ENCODE data around the gene ZNF41.

The ZNF41 gene

DNA sequence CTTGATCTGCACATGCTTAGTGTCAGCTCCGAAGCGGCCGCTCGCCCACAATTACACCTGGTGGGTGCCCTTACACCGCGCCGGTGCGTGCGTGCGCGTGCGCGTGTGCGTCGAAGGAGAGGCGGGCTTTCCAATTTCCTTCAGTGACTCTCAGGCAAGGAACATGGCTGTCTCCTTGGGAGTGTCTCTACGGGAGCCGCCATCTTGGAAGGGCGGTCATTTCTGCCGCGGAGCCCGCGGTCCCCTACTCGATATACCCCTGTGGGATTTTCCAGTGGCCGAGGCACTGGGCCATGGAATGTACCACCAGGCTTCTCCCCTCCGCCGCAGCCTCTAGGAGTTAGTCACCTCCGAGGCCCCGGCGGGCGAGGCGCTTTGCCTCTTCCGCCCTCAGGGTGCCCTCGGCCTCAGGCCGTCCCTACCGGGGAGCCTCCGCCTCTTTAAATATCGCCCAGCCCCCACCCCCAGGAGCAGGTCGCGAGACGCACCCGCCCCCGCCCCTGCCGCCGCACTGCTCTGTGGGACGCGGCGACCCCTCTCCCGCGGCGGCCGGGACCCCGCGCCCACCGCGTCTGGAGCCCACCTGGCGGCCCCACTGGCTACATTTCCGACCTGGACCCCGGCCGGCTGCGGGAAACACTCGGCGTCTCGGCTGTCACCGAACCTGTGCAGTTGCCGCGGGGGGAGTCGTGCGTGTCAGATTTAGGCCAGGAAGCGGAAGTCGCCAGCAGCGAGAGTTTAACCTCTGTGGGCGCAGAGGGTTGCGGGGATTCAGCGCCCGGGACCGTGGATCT, at the start of gene ZNF41:
ZNF41 (minus strand) TSS at position 711 of the 794 bp plus-strand sequence. CDS start 15,741 bp downstream, outside the sequence.
- DNase-seq (ENCODE audit: low read depth, low spot score) = peak; percentile 82
- peak within 1 kb of the TSS; percentile 62 for H3K4me3 ChIP-seq (ENCODE audit: low read depth, low read length)
- in situ Hi-C loops (cut with HindIII; ENCODE audit: low sequenced_read_pairs) = no loop called here
- no peak for TF ChIP-seq CTCF (IDR thresholded peaks at IDR 0.05; ENCODE audit: low read depth, low read length)

DNA sequence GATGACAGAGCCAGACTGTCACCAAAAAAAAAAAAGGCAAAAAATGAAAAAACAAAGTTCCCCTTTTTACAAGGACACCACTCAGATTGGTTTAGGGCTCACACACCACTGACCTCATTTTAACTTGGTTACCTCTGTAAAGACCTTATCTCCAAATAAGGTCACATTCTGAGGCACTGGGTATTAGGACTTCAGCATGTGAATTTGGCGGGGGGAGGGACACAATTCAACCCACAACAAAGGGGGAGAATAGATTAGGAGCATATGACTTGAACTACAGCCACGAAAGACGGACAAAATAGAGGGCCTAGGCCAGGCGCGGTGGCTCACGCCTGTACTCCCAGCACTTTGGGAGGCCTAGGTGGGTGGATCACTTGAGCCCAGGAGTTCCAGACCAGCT, 47.0 kb upstream of the ZNF41 start:
- H3K4me3 ChIP-seq (ENCODE audit: low read depth, low read length) = no peak overlapping the region
- no peak for TF ChIP-seq CTCF (IDR thresholded peaks at IDR 0.05; ENCODE audit: low read depth, low read length)
- DNase-seq (ENCODE audit: low read depth, low spot score) = no peak

GRCh38 chrX:47529548-47529947, 46.5 kb upstream of the ZNF41 start:
- in situ Hi-C loops (cut with HindIII; ENCODE audit: low sequenced_read_pairs) = no loop called here
- no peak for TF ChIP-seq CTCF (IDR thresholded peaks at IDR 0.05; ENCODE audit: low read depth, low read length)
- H3K4me3 ChIP-seq (ENCODE audit: low read depth, low read length) = no peak overlapping the region
- DNase-seq (ENCODE audit: low read depth, low spot score) = no peak

More for the DNA sequence above, 47.0 kb upstream of the ZNF41 start:
- in situ Hi-C loops (cut with HindIII; ENCODE audit: low sequenced_read_pairs) = no loop called here

DNA sequence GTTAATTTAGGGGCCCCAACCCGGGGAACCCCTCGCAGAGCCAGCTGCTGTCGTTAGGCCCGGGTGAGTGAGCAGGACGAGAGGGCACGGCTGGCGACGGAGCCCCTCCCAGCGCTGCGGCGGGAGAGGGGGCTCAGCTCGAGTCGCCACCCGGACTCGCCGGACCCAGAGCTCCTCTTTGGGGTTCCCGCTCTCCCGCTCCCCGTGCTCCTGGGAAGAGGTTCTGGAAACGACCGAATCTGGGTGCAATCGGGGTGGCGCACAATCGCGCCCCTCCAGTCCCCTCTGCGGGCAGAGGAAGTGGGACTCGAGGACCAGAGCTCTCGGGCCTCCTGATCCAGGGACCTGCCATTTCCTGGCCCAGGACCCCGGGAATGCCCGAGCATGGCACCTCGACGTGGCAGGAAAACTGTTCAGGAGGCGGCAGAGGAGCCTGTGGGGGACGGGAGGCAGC, 40.7 kb upstream of the ZNF41 start:
- in situ Hi-C loops (cut with HindIII; ENCODE audit: low sequenced_read_pairs) = no loop called here
- H3K4me3 ChIP-seq (ENCODE audit: low read depth, low read length) = peak overlapping the region; percentile 52
- TF ChIP-seq CTCF (IDR thresholded peaks at IDR 0.05; ENCODE audit: low read depth, low read length) = no peak
- DNase-seq (ENCODE audit: low read depth, low spot score) = no peak

DNA sequence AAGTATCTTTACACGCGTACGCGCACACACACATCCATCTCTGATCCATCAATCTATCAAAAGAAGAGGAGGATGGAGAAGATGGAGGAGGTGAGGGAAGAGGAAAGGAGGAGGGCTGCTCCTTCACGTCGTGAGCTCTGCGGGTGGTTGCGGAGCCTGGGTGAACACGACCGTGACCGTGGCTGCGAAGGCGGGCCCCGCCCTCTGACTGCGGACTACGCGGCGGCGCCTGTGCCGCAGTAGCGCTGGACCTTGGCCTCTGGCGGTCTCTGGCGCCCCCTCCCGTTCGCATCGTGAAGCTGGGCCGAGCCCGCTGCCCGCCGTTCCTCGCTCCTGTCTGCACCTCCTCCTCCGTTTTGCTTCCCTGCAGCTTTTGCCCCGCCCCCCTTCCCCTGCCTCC, 40.3 kb upstream of the ZNF41 start:
- peak; percentile 66 for TF ChIP-seq CTCF (IDR thresholded peaks at IDR 0.05; ENCODE audit: low read depth, low read length)
- peak; percentile 62 for DNase-seq (ENCODE audit: low read depth, low spot score)
- in situ Hi-C loops (cut with HindIII; ENCODE audit: low sequenced_read_pairs) = no loop called here
- H3K4me3 ChIP-seq (ENCODE audit: low read depth, low read length) = peak overlapping the region; percentile 52

DNA sequence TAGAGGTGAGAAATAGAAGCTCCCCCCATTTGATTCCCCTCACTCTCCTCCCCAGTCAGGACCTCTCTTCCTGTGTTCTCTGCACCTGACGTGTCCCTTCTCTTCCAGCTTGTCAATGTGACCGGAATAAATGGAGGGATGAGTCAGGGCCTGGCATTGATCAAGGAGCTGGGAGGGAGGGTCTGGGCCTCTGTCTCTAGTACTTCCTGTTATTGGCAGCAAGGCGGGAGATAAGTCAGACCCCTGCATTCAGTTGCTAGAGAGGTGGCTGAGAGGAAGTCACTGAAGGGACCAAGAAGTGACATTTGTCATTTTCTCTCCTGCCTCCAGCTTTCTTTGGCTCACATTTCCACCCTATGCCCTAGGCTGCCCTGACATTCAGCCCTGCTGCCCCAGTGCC, 35.1 kb upstream of the ZNF41 start:
- DNase-seq (ENCODE audit: low read depth, low spot score) = no peak
- H3K4me3 ChIP-seq (ENCODE audit: low read depth, low read length) = no peak overlapping the region
- no peak for TF ChIP-seq CTCF (IDR thresholded peaks at IDR 0.05; ENCODE audit: low read depth, low read length)
- in situ Hi-C loops (cut with HindIII; ENCODE audit: low sequenced_read_pairs) = no loop called here

Data from astrocyte of the spinal cord (primary cell).